Endothelial cell of umbilical vein (primary cell): ENCODE results near the gene ATXN7L1. TPM values are rescaled to one million over a fixed set of nuclear protein-coding genes. Genes with fewer than 3 reads are reported as not detected.

Experiments
- BruUV-seq: library from RNA; stranded (reverse); fragments of 400-500 nt; replicated peaks from 2 replicates; lab custom pipeline; 2021; lab: Mats Ljungman, UMichigan
- CTCF ChIA-PET: fragments of 300-600, 350-600 bp; sonication (Branson Sonifier 250); formaldehyde crosslinking; loops from one replicate; lab custom pipeline; 2021; ENCODE audit warnings: antibody characterized with exemption, inconsistent platforms; lab: Charles Lee
- POLR2A ChIA-PET: fragments of 300-600, 350-600 bp; sonication (Branson Sonifier 250); formaldehyde crosslinking; loops from one replicate; lab custom pipeline; 2021; ENCODE audit warnings: antibody characterized with exemption, inconsistent platforms; lab: Charles Lee
- DNase-seq: peaks from one replicate; pipeline ENCODE4 v3.0.0-alpha.2; 2011; ENCODE audit warnings: low read depth, low spot score
- FAIRE-seq: peaks from 2 replicates; lab custom pipeline; 2011; peaks lifted over from hg19 to GRCh38; lab: Jason Lieb, UNC
- H2AFZ ChIP-seq: 2 replicates; pipeline ENCODE4 v1.6.0; 2012; ENCODE audit warnings: low read depth, low read length, control low read depth, inconsistent platforms
- H3K27ac ChIP-seq: 2 replicates; pipeline ENCODE4 v1.5.1; 2011; ENCODE audit warnings: low read depth, mild to moderate bottlenecking, control low read depth, low read length, moderate library complexity; ENCODE audit not compliant: insufficient read depth
- H3K27me3 ChIP-seq, 2 experiments: 2 replicates each; pipeline versions ENCODE4 v1.6.0 to v1.6.1; 2011; ENCODE audit warnings: low read length in 2 of 2, mixed read lengths in 1 of 2; ENCODE audit not compliant: control insufficient read depth in 2 of 2, insufficient read depth in 2 of 2
- H3K36me3 ChIP-seq, 2 experiments: 2 replicates in 1 of 2; 3 replicates in 1 of 2; pipeline ENCODE4 v1.5.1; 2011; ENCODE audit warnings: low read length in 2 of 2, mild to moderate bottlenecking in 1 of 2, moderate library complexity in 1 of 2; ENCODE audit not compliant: control insufficient read depth in 2 of 2, insufficient read depth in 2 of 2; ENCODE audit errors: extremely low read depth in 1 of 2
- H3K4me1 ChIP-seq: 3 replicates; pipeline ENCODE4 v1.5.1; 2011; ENCODE audit warnings: mild to moderate bottlenecking, low read length; ENCODE audit not compliant: control insufficient read depth, insufficient read depth; ENCODE audit errors: extremely low read depth
- H3K4me2 ChIP-seq: 2 replicates; pipeline ENCODE4 v1.6.1; 2011; ENCODE audit warnings: low read length, control low read depth, mixed read lengths; ENCODE audit not compliant: insufficient read depth
- H3K4me3 ChIP-seq, 3 experiments: fragments of 200-600 bp in 1 of 3; sonication (generic), shearing (Covaris generic) in 1 of 3; replicated peaks in 1 of 3; 2 replicates each; pipeline ENCODE4 v1.5.1; 2011 to 2016; ENCODE audit warnings: control low read depth in 3 of 3, low read length in 3 of 3, mild to moderate bottlenecking in 2 of 3, inconsistent platforms in 1 of 3, low read depth in 1 of 3, moderate library complexity in 1 of 3; ENCODE audit not compliant: insufficient read depth in 1 of 3
- H3K79me2 ChIP-seq: 2 replicates; pipeline ENCODE4 v1.6.0; 2012; ENCODE audit warnings: low read length, inconsistent platforms; ENCODE audit not compliant: control insufficient read depth, insufficient read depth
- H3K9ac ChIP-seq: replicated peaks from 2 replicates; pipeline ENCODE3; 2011; ENCODE audit warnings: low read length, control low read depth; ENCODE audit not compliant: insufficient read depth; ENCODE audit errors: extremely low read depth
- H3K9me1 ChIP-seq: replicated peaks from 3 replicates; pipeline ENCODE4 v1.6.0; 2011; ENCODE audit warnings: mild to moderate bottlenecking, low read length; ENCODE audit not compliant: control insufficient read depth, insufficient read depth; ENCODE audit errors: extremely low read depth
- H3K9me3 ChIP-seq: replicated peaks from 2 replicates; pipeline ENCODE4 v1.5.1; 2012; ENCODE audit warnings: low read length, inconsistent platforms; ENCODE audit not compliant: control insufficient read depth, insufficient read depth
- H4K20me1 ChIP-seq: replicated peaks from 2 replicates; pipeline ENCODE3; 2011; ENCODE audit warnings: mild to moderate bottlenecking, low read length; ENCODE audit not compliant: control insufficient read depth, insufficient read depth; ENCODE audit errors: extremely low read depth
- EZH2 ChIP-seq: IDR thresholded peaks from 2 replicates; pipeline ENCODE4 v1.6.1; 2012; ENCODE audit warnings: borderline replicate concordance, low read depth, mild to moderate bottlenecking, moderate library complexity, low read length, inconsistent platforms; ENCODE audit not compliant: severe bottlenecking
- FOS ChIP-seq: IDR thresholded peaks from 2 replicates; pipeline ENCODE4 v1.6.1; 2011; ENCODE audit warnings: mild to moderate bottlenecking, low read length, moderate library complexity, borderline replicate concordance; ENCODE audit not compliant: insufficient read depth
- GATA2 ChIP-seq: IDR thresholded peaks from 2 replicates; pipeline ENCODE4 v1.7.0; 2011; ENCODE audit warnings: low read depth, mild to moderate bottlenecking, moderate library complexity, mixed read lengths, low read length; ENCODE audit not compliant: insufficient read length, insufficient read depth
- JUN ChIP-seq: IDR thresholded peaks from 2 replicates; pipeline ENCODE4 v1.6.1; 2011; ENCODE audit warnings: borderline replicate concordance, low read depth; ENCODE audit not compliant: insufficient read length, insufficient read depth
- MYC ChIP-seq: IDR thresholded peaks from one replicate; pipeline ENCODE4 v1.6.1; 2011; ENCODE audit warnings: mild to moderate bottlenecking, low read depth, low read length
- POLR2A ChIP-seq: IDR thresholded peaks from 2 replicates; pipeline ENCODE4 v1.6.1; 2012; ENCODE audit warnings: low read depth, mild to moderate bottlenecking, control low read depth, low read length
- POLR2AphosphoS5 ChIP-seq: IDR thresholded peaks from 2 replicates; pipeline ENCODE4 v1.6.1; 2012; ENCODE audit warnings: low read depth, mild to moderate bottlenecking, control low read depth, low read length, moderate library complexity; ENCODE audit not compliant: insufficient read depth
- dilution Hi-C: fragments of 300-500 bp; cut with MboI; formaldehyde crosslinking; loops from one replicate; pipeline ENCODE4 v1.15.0; 2019; ENCODE audit warnings: low sequenced_read_pairs; ENCODE audit not compliant: extremely low pct_ligation_motif_present
- intact Hi-C: fragments of 100-400 bp; cut with micrococcal nuclease; formaldehyde crosslinking; loops from one replicate; pipeline ENCODE4 v1.10.0; 2022
- polyA plus RNA-seq, 4 experiments: library from polyadenylated mRNA; depleted of rRNA in 3 of 4; stranded (reverse) in 3 of 4; unstranded in 1 of 4; fragments of >200 nt; gene quantifications; 2 replicates each; pipeline versions ENCODE4 v1.2.1 to v1.2.3, GENCODE V29; 2011 to 2012; ENCODE audit warnings: missing spikeins in 1 of 4
- total RNA-seq: library from RNA; stranded (reverse); gene quantifications from 2 replicates; pipeline ENCODE4 v1.2.3, GENCODE V29; 2021
- TF ChIP-seq, protein P1 (sequence below): IDR thresholded peaks from 2 replicates; pipeline ENCODE4 v1.6.1; 2011; ENCODE audit not compliant: insufficient read depth, insufficient read length
- TF ChIP-seq, protein P2 (sequence below), 2 donors: IDR thresholded peaks; 1 replicate in 1 of 2; 2 replicates in 1 of 2; pipeline ENCODE4 v1.5.1; 2011; ENCODE audit warnings: low read length in 2 of 2, mild to moderate bottlenecking in 2 of 2, moderate library complexity in 2 of 2, control low read depth in 1 of 2, inconsistent platforms in 1 of 2, low read depth in 1 of 2; ENCODE audit not compliant: insufficient read depth in 1 of 2; ENCODE audit errors: extremely low read depth in 1 of 2

The ATXN7L1 gene
- total and polyA plus RNA-seq, 2 donors (not counting 3 experiments of a cell fraction or from before 2014, with no cell fraction given) = 4.6 to 15.6 TPM

DNA sequence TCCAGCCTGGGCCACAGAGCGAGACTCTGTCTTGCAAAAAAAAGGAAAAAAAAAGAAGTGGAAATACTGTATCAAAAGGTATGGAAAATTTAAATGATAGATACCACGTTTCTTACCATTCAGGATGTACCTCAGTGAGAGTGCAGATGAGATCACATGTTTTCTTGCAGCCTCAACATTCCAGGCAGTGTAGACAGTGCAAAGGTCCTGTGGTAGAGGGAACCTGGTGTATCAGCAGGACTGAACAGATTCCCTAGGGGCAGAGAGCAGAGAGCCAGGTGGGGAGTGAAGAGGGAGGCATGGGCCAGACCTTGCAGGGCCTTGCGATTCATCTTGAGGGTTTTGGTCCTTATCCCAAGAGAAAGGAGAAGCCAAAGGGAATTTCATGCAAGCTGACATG, 17.7 kb upstream of the ATXN7L1 start:
- Histone ChIP-seq H3K27ac (no peak overlapping the region), H3K4me2 (no peak overlapping the region), H4K20me1 (no peaks in the 10 kb centered on the region), H2AFZ (no peak overlapping the region), H3K9me1 (peaks cover 3% of the 10 kb centered on the region), H3K9me3 (no peaks in the 10 kb centered on the region), H3K4me3 (no peak overlapping the region), H3K79me2 (no peaks in the 10 kb centered on the region), H3K36me3 (no peaks in the 10 kb centered on the region), H3K27me3 (peaks cover 0 to 2% of the 10 kb centered on the region in 2 experiments), H3K9ac (no peak overlapping the region), H3K4me1 (no peaks in the 10 kb centered on the region)
- intact Hi-C loops = no loop called here
- dilution Hi-C loops = no loop called here
- no TSS peak for BruUV-seq
- CTCF ChIA-PET = no interaction called here
- no peak for FAIRE-seq
- POLR2A ChIA-PET = no interaction called here
- no peak for TF ChIP-seq JUN
- TF ChIP-seq FOS = no peak
- TF ChIP-seq POLR2AphosphoS5 = no peak
- TF ChIP-seq POLR2A = no peak
- no peak for TF ChIP-seq MYC
- TF ChIP-seq GATA2 = no peak
- TF ChIP-seq, protein P1, sequence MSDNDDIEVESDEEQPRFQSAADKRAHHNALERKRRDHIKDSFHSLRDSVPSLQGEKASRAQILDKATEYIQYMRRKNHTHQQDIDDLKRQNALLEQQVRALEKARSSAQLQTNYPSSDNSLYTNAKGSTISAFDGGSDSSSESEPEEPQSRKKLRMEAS = no peak
- TF ChIP-seq, protein P2, sequence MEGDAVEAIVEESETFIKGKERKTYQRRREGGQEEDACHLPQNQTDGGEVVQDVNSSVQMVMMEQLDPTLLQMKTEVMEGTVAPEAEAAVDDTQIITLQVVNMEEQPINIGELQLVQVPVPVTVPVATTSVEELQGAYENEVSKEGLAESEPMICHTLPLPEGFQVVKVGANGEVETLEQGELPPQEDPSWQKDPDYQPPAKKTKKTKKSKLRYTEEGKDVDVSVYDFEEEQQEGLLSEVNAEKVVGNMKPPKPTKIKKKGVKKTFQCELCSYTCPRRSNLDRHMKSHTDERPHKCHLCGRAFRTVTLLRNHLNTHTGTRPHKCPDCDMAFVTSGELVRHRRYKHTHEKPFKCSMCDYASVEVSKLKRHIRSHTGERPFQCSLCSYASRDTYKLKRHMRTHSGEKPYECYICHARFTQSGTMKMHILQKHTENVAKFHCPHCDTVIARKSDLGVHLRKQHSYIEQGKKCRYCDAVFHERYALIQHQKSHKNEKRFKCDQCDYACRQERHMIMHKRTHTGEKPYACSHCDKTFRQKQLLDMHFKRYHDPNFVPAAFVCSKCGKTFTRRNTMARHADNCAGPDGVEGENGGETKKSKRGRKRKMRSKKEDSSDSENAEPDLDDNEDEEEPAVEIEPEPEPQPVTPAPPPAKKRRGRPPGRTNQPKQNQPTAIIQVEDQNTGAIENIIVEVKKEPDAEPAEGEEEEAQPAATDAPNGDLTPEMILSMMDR (IDR thresholded peaks at IDR 0.05; ENCODE audit: extremely low read depth in 1 of 2, insufficient read depth in 1 of 2, low read depth in 1 of 2, low read length in 2 of 2) = no peak
- TF ChIP-seq EZH2 = no peak
- no peak for DNase-seq
